Left ventricle myocardium inferior (tissue), 1 donor: Measurements from ENCODE around the gene PNKD. TPM values are rescaled to one million over a fixed set of nuclear protein-coding genes. Genes with fewer than 3 reads are reported as not detected.

Source experiments
- DNase-seq: peaks from one replicate; pipeline ENCODE4 v3.0.0-alpha.2; 2020
- H3K27ac ChIP-seq: fragments of 200-600 bp; replicated peaks from 2 replicates; pipeline ENCODE4 v1.8.0; 2021
- H3K27me3 ChIP-seq: fragments of 200-600 bp; 2 replicates; pipeline ENCODE4 v1.8.0; 2021; ENCODE audit warnings: low read depth
- H3K36me3 ChIP-seq: fragments of 200-600 bp; 2 replicates; pipeline ENCODE4 v1.8.0; 2021
- H3K4me1 ChIP-seq: fragments of 200-600 bp; 2 replicates; pipeline ENCODE4 v1.8.0; 2021
- H3K4me3 ChIP-seq: fragments of 200-600 bp; 2 replicates; pipeline ENCODE4 v1.8.0; 2021; ENCODE audit warnings: mild to moderate bottlenecking, moderate library complexity
- H3K9me3 ChIP-seq: fragments of 200-600 bp; replicated peaks from 2 replicates; pipeline ENCODE4 v1.8.0; 2021
- intact Hi-C: fragments of 100-400 bp; cut with micrococcal nuclease; formaldehyde crosslinking; loops from one replicate; pipeline ENCODE4 v1.11.0; 2022
- total RNA-seq: library from RNA; stranded (reverse); fragmentation: NEBNext Ultra II Directional; extraction: Animal tissue kit (Norgen Biotek cat#: 25700); gene quantifications from one replicate; pipeline ENCODE4 v1.2.1, GENCODE V29; 2021
- TF ChIP-seq, protein P1 (sequence below): fragments of 200-600 bp; IDR thresholded peaks from 2 replicates; pipeline ENCODE4 v1.8.0; 2021; ENCODE audit warnings: antibody characterized with exemption, mild to moderate bottlenecking, borderline replicate concordance
- donor health status: DM: no; HTN: yes; CAD: no; lungs with severe emphysema.

The PNKD gene
- total RNA-seq, 1 donor from 2014 or later, result 75.4 TPM

DNA sequence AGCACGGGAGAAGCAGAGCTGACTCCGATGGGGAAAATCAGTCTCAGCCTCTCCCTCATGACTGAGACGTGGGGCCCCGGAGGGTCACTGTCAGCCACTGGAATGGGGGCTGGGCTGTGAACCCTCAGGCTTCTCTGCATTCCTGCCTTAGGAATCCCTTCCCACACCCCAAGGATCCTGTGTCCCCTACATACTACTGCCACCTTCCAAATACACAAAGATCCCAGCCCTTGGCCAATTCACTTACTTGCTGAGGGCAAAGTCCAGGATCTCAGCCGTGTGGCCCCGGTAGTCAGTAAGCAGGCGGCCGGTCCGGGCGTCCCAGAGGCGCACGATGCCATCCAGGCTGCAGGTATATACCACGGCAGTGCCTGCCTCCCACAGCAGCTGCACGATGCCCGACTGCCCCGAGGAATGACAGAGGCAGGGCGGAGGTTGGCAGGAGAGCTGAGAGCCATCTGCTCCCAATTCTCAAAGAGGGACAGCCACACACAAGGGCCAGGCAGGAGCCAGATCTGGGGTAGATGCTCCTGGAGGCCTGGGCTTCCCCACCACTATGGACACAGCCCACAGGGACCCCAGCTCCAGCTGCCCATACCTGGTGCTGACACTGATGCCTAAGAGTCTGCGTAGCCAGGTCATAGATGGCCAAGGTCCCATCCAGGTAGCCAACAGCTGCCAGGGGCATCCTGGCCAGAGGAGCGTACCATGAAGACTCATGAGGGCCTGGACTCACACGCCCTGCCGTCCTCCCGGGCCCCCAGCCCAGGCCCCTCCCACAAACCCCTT is 5.4 kb upstream of the PNKD start:
- Histone ChIP-seq H3K27me3 (no peaks in the 10 kb centered on the region), H3K4me1 (peaks cover 72% of the 10 kb centered on the region), H3K36me3 (peaks cover 55% of the 10 kb centered on the region), H3K27ac (peak overlapping the region; percentile 27), H3K4me3 (no peak overlapping the region), H3K9me3 (no peaks in the 10 kb centered on the region)
- intact Hi-C loops, result no loop called here
- TF ChIP-seq, protein P1, sequence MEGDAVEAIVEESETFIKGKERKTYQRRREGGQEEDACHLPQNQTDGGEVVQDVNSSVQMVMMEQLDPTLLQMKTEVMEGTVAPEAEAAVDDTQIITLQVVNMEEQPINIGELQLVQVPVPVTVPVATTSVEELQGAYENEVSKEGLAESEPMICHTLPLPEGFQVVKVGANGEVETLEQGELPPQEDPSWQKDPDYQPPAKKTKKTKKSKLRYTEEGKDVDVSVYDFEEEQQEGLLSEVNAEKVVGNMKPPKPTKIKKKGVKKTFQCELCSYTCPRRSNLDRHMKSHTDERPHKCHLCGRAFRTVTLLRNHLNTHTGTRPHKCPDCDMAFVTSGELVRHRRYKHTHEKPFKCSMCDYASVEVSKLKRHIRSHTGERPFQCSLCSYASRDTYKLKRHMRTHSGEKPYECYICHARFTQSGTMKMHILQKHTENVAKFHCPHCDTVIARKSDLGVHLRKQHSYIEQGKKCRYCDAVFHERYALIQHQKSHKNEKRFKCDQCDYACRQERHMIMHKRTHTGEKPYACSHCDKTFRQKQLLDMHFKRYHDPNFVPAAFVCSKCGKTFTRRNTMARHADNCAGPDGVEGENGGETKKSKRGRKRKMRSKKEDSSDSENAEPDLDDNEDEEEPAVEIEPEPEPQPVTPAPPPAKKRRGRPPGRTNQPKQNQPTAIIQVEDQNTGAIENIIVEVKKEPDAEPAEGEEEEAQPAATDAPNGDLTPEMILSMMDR, result no peak
- no peak for DNase-seq

DNA sequence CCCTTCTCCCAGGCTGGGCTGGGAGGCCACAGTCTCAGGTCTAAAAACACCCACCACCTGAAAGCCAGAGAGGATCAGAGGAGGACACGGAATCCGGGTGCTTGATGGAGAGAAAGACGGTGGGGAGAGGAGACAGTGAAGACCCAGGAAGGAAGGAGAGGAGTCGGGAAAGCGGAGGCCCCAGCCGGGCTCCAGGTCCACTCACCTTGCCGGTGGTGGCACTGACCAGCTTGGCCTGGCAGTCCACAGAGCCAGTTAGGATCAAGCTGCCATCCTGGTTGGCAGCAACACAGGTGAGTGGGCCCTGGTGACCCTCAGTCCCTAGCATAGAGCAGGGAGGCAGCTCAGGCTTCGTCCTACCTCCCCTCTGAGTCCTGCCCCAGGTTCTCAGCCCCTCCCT is 4.7 kb upstream of the PNKD start:
- Histone ChIP-seq H3K27me3 (no peaks in the 10 kb centered on the region), H3K4me1 (peaks cover 68% of the 10 kb centered on the region), H3K27ac (no peak overlapping the region), H3K4me3 (no peak overlapping the region), H3K36me3 (peaks cover 55% of the 10 kb centered on the region), H3K9me3 (no peaks in the 10 kb centered on the region)
- intact Hi-C loops, result no loop called here
- TF ChIP-seq, protein P1, result no peak
- no peak for DNase-seq

DNA sequence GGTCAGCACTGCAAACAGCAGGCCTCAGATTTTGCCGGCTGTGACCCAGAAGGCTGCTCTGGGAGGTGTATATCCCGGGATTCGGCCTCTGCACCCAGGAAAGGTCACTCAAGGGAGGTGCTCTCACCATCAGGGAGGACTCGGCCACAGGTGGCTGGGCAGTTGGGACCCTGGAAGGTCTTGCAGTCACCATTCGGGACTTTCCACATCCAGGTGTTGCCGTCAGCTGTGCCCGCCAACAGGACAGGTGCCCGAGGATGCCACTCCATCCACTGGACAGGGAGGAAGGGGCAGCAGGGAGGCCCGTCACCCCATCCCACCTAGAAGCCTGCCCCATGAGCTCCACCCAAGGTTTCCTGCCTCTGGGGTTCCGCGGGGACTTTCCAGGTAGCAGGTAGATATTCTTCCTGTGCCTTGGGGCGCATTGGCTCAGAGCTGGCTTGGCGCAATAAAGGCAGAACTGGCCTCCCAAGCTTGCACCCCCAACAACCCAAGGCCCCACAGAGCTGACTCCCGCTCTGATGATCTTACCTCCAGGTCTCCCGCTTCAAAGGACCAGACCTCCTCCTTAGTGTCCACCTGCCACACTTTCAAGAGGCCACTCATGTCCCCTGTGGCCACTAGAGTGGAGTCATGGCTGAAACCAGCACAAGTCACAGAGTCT is 3.9 kb upstream of the PNKD start:
- intact Hi-C loops, result no loop called here
- TF ChIP-seq, protein P1, result no peak
- peaks cover 68% of the 10 kb centered on the region for H3K4me1 ChIP-seq

DNA sequence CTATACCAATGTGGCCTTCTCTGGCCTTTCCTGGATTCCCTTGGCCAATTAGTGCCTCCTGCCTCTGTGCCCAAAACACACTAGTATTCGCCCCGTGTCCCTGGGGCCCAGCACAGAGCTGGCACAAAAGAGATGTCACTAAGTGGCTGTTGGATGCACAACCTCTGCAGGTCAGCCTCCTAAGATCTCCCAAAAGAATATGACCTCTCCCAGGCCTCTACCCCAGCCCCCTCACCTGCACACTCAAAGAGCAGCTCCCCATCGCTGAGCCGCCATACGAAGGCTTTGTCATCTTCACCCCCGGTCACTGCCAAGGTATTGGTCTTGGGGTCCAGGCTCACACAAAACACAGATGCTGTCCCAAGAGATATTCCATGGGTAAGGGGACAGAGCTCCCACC is 3.1 kb upstream of the PNKD start:
- Histone ChIP-seq H3K9me3 (no peaks in the 10 kb centered on the region), H3K4me1 (peaks cover 68% of the 10 kb centered on the region), H3K36me3 (peaks cover 55% of the 10 kb centered on the region), H3K27me3 (no peaks in the 10 kb centered on the region), H3K27ac (no peak overlapping the region), H3K4me3 (no peak overlapping the region)
- intact Hi-C loops, result no loop called here
- DNase-seq, result no peak
- TF ChIP-seq, protein P1, result no peak

More for the DNA sequence above, 3.9 kb upstream of the PNKD start:
- Histone ChIP-seq H3K9me3 (no peaks in the 10 kb centered on the region), H3K27me3 (no peaks in the 10 kb centered on the region), H3K27ac (no peak overlapping the region), H3K4me3 (no peak overlapping the region), H3K36me3 (peaks cover 55% of the 10 kb centered on the region)
- DNase-seq, result no peak

DNA sequence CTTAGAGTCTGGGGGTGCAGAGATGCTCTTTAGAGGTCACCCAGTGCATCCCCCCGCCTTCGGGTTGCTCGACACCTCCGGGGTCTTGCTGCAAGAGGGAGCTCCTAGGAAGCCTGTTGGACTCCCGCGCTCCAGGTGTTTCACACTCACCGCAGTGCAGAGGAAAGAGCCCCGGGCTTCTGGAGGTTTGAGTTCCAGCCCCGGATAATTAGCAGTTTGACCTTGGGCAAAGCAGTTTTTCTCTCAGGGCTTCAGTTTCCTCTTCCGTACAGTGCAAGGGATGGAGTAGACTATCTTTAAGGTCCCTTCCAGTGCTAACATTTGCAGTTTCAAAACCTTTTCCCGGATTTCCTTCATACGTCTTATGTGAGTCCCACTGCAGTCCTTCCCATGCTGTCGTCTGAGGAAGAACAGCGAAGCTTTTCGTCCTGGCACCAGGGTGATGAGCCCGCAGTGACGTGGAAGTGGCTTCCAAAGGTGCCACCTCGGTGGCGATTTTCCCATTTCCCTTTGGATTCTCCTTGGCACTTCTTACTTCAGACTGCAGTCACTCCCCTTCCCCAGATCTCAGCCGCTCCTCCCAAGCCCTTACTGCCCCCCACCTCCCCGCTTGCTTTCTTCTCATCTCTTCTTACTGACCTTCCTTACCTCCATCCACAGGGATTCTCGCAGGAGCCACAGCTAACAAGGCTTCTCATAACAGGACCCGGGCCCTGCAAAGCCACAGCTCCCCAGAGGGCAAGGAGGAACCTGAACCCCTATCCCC is 585 bp downstream of the PNKD start:
- no peaks in the 10 kb centered on the region for H3K27me3 ChIP-seq
- no peak for DNase-seq
- H3K4me1 ChIP-seq, result peaks cover 78% of the 10 kb centered on the region
- TF ChIP-seq, protein P1, result no peak
- intact Hi-C loops, result no loop called here
- H3K9me3 ChIP-seq, result no peaks in the 10 kb centered on the region
- H3K4me3 ChIP-seq, result peak overlapping the region; percentile 95
- H3K27ac ChIP-seq, result peak overlapping the region; percentile 88
- H3K36me3 ChIP-seq, result peaks cover 53% of the 10 kb centered on the region
